GM18517 (cell line): ENCODE measurements around the gene KLC4.
"Not testable (repeated sequence)": the region's sequence is repeated elsewhere in the genome, so short reads cannot be mapped to it uniquely, and the experiment has no call there.

ENCODE experiments used
- ATAC-seq: cut with Tn5 transposase; IDR thresholded peaks from one replicate; pipeline ENCODE4 v1.9.1; 2021; ENCODE audit warnings: mild to moderate bottlenecking, moderate library complexity; ENCODE audit not compliant: unreplicated experiment

Gene KLC4

GRCh38 chr6:43035495-43036194 is 23.8 kb upstream of the KLC4 start:
- no peak for ATAC-seq

- no peak for ATAC-seq
Observed at GRCh38 chr6:43036712-43037111, 22.7 kb upstream of the KLC4 start.

- ATAC-seq = no peak
Observed at GRCh38 chr6:43037197-43037596, 22.2 kb upstream of the KLC4 start.

GRCh38 chr6:43037706-43038105 is 21.7 kb upstream of the KLC4 start:
- ATAC-seq = no peak

- ATAC-seq = no peak
Observed at GRCh38 chr6:43038727-43039126, 20.7 kb upstream of the KLC4 start.

- no peak for ATAC-seq
Observed at GRCh38 chr6:43040542-43041257, 18.7 kb upstream of the KLC4 start.

- ATAC-seq = not testable (repeated sequence)
Observed at GRCh38 chr6:43041475-43041874, 18.0 kb upstream of the KLC4 start.

- no peak for ATAC-seq
Observed at GRCh38 chr6:43043310-43043709, 16.1 kb upstream of the KLC4 start.

GRCh38 chr6:43045371-43045930 is 14.0 kb upstream of the KLC4 start:
- no peak for ATAC-seq

GRCh38 chr6:43047998-43048397 is 11.4 kb upstream of the KLC4 start:
- no peak for ATAC-seq

- no peak for ATAC-seq
Observed at GRCh38 chr6:43050981-43051380, 8.4 kb upstream of the KLC4 start.

- ATAC-seq = no peak
Observed at GRCh38 chr6:43052225-43052841, 7.1 kb upstream of the KLC4 start.

- no peak for ATAC-seq
Observed at GRCh38 chr6:43052842-43053544, 6.4 kb upstream of the KLC4 start.

GRCh38 chr6:43053545-43054205 is 5.8 kb upstream of the KLC4 start, which contains the start of gene CUL7:
TSS of gene CUL7 (minus strand) at chr6:43053851. CDS start at chr6:43052788, 1,063 bp downstream.
- ATAC-seq = peak; percentile 84

- no peak for ATAC-seq
Observed at GRCh38 chr6:43054206-43054943, 5.1 kb upstream of the KLC4 start.

GRCh38 chr6:43055966-43056365 is 3.5 kb upstream of the KLC4 start:
- ATAC-seq = no peak

GRCh38 chr6:43058531-43058930 is 900 bp upstream of the KLC4 start:
- ATAC-seq = no peak

GRCh38 chr6:43060034-43060754 is 763 bp downstream of the KLC4 start:
- ATAC-seq = no peak
